Tibial artery (tissue), 4 donors: ENCODE data around the gene TUBB6.

Source experiments
- DNase-seq, 2 donors: peaks; one replicate each; pipeline ENCODE4 v3.0.0-alpha.2; 2019
- H3K27ac ChIP-seq, 2 donors: fragments of 200-600 bp; sonication (generic) in 1 of 2; 1 replicate in 1 of 2; 2 replicates in 1 of 2; pipeline ENCODE4 v1.5.1; 2018 to 2019; ENCODE audit warnings: mild to moderate bottlenecking in 1 of 2
- H3K27me3 ChIP-seq, 2 donors: fragments of 200-600 bp; sonication (generic) in 1 of 2; one replicate each; pipeline versions ENCODE4 v1.5.1 to v1.6.0; 2016 to 2019
- H3K36me3 ChIP-seq, 3 donors: fragments of 200-600 bp; sonication (generic) in 2 of 3; one replicate each; pipeline ENCODE4 v1.5.1; 2016 to 2019; ENCODE audit warnings: mild to moderate bottlenecking in 2 of 3
- H3K4me1 ChIP-seq, 4 donors: fragments of 200-600 bp; sonication (generic) in 2 of 4; 1 replicate in 3 of 4; 2 replicates in 1 of 4; pipeline ENCODE4 v1.5.1; 2016 to 2019
- H3K4me3 ChIP-seq, 2 donors: fragments of 200-600 bp; sonication (generic) in 1 of 2; 1 replicate in 1 of 2; 2 replicates in 1 of 2; pipeline ENCODE4 v1.5.1; 2018 to 2019; ENCODE audit warnings: mild to moderate bottlenecking in 2 of 2
- H3K9me3 ChIP-seq, 3 donors: fragments of 200-600 bp; sonication (generic) in 1 of 3; one replicate each; pipeline ENCODE4 v1.5.1; 2016 to 2019
- CTCF ChIP-seq, 2 experiments: fragments of 200-600 bp in 1 of 2; fragments of 450-650 bp in 1 of 2; IDR thresholded peaks; one replicate each; pipeline ENCODE4 v1.5.1; 2017 to 2019; ENCODE audit warnings: antibody characterized with exemption in 2 of 2, mild to moderate bottlenecking in 1 of 2, moderate library complexity in 1 of 2
- intact Hi-C: fragments of 100-400 bp; cut with DNase I; formaldehyde crosslinking; loops from one replicate; pipeline ENCODE4 v1.15.0; 2023; ENCODE audit warnings: low total_unique reads

TUBB6 gene

GRCh38 chr18:12372406-12372805 lies 64.4 kb downstream of the TUBB6 start:
- no peak for TF ChIP-seq CTCF (IDR thresholded peaks at IDR 0.05)
- no peak overlapping the region for H3K4me3 ChIP-seq
- H3K36me3 ChIP-seq = peaks cover 8 to 21% (median 13%) of the 10 kb centered on the region in 3 donors
- H3K9me3 ChIP-seq = no peaks in the 10 kb centered on the region
- H3K4me1 ChIP-seq = peaks cover 0 to 38% (median 28%) of the 10 kb centered on the region in 4 donors
- no peak for DNase-seq
- no peaks in the 10 kb centered on the region for H3K27me3 ChIP-seq
- intact Hi-C loops = loop anchor here (10.0 kb wide), 1 partner anchor 58 kb away; no protein-coding TSS in a partner anchor
- no peak overlapping the region for H3K27ac ChIP-seq

- H3K4me3 ChIP-seq = no peak overlapping the region
- no peak for TF ChIP-seq CTCF (IDR thresholded peaks at IDR 0.05)
- H3K9me3 ChIP-seq = no peaks in the 10 kb centered on the region
- peaks cover 0 to 43% (median 30%) of the 10 kb centered on the region in 4 donors for H3K4me1 ChIP-seq
- no peak for DNase-seq
- no peak overlapping the region for H3K27ac ChIP-seq
- peaks cover 0 to 12% (median 10%) of the 10 kb centered on the region in 3 donors for H3K36me3 ChIP-seq
- no peaks in the 10 kb centered on the region for H3K27me3 ChIP-seq
- intact Hi-C loops = loop anchor here (10.0 kb wide), 1 partner anchor 58 kb away; no protein-coding TSS in a partner anchor
Measured at GRCh38 chr18:12373116-12373770, 65.2 kb downstream of the TUBB6 start.

GRCh38 chr18:12373771-12374116 lies 65.7 kb downstream of the TUBB6 start:
- Histone ChIP-seq H3K27ac (no peak overlapping the region), H3K27me3 (no peaks in the 10 kb centered on the region), H3K36me3 (peaks cover 0 to 7% (median 5%) of the 10 kb centered on the region in 3 donors), H3K4me1 (peaks cover 0 to 43% (median 30%) of the 10 kb centered on the region in 4 donors), H3K9me3 (no peaks in the 10 kb centered on the region), H3K4me3 (no peak overlapping the region)
- intact Hi-C loops = loop anchor here (10.0 kb wide), 1 partner anchor 59 kb away; no protein-coding TSS in a partner anchor
- no peak for TF ChIP-seq CTCF (IDR thresholded peaks at IDR 0.05)
- no peak for DNase-seq

GRCh38 chr18:12374401-12374800 lies 66.4 kb downstream of the TUBB6 start:
- Histone ChIP-seq H3K36me3 (peaks cover 0 to under 1% (median 0%) of the 10 kb centered on the region in 3 donors), H3K4me3 (no peak overlapping the region), H3K9me3 (no peaks in the 10 kb centered on the region), H3K27me3 (no peaks in the 10 kb centered on the region), H3K27ac (no peak overlapping the region), H3K4me1 (peaks cover 0 to 43% (median 30%) of the 10 kb centered on the region in 4 donors)
- TF ChIP-seq CTCF (IDR thresholded peaks at IDR 0.05) = no peak
- intact Hi-C loops = loop anchor here (10.0 kb wide), 1 partner anchor 60 kb away; no protein-coding TSS in a partner anchor
- DNase-seq = no peak
